22Rv1 (cell line): Measurements from ENCODE around the gene RIMS4.

ENCODE experiments used
- ZFX ChIP-seq: fragments of 450-650 bp; IDR thresholded peaks from 2 replicates; pipeline ENCODE4 v1.6.1; 2017; ENCODE audit warnings: antibody characterized with exemption, borderline replicate concordance
- TF ChIP-seq, protein P1 (sequence below): fragments of 450-650 bp; IDR thresholded peaks from 2 replicates; pipeline ENCODE4 v1.5.1; 2017; ENCODE audit warnings: mild to moderate bottlenecking

DNA sequence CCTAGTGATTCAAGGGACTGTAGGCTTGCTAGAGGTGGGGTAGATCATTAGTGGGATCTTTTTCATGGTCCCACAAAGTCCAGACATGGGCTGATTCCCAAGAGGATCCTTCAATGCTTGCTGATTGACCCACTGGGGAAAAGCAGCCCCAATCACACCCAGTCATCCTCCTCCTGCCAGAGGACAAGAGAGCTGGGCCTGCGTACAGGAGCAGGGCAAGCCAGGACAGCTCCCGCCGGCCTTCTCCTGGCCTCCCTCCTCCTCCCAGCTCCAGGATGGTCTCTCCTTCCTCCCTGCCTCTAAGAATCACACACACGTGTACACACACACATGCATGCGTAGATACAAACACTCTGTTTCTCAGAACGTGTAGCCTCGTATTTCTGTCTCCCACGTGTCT lies 37.7 kb downstream of the RIMS4 start:
- TF ChIP-seq, protein P1, sequence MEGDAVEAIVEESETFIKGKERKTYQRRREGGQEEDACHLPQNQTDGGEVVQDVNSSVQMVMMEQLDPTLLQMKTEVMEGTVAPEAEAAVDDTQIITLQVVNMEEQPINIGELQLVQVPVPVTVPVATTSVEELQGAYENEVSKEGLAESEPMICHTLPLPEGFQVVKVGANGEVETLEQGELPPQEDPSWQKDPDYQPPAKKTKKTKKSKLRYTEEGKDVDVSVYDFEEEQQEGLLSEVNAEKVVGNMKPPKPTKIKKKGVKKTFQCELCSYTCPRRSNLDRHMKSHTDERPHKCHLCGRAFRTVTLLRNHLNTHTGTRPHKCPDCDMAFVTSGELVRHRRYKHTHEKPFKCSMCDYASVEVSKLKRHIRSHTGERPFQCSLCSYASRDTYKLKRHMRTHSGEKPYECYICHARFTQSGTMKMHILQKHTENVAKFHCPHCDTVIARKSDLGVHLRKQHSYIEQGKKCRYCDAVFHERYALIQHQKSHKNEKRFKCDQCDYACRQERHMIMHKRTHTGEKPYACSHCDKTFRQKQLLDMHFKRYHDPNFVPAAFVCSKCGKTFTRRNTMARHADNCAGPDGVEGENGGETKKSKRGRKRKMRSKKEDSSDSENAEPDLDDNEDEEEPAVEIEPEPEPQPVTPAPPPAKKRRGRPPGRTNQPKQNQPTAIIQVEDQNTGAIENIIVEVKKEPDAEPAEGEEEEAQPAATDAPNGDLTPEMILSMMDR: no peak
- TF ChIP-seq ZFX: no peak
